NT2/D1 (cell line): ENCODE data around the gene KLHL6.

ENCODE experiments used
- SUZ12 ChIP-seq: IDR thresholded peaks from 2 replicates; pipeline ENCODE4 v1.6.1; 2011; ENCODE audit not compliant: insufficient read length, insufficient read depth; ENCODE audit errors: extremely low read depth
- YY1 ChIP-seq: IDR thresholded peaks from 2 replicates; pipeline ENCODE4 v1.6.1; 2011; ENCODE audit not compliant: insufficient read length, insufficient read depth
- ZNF274 ChIP-seq: IDR thresholded peaks from 2 replicates; pipeline ENCODE4 v1.6.1; 2011; ENCODE audit warnings: mild to moderate bottlenecking, low read depth, low read length

DNA sequence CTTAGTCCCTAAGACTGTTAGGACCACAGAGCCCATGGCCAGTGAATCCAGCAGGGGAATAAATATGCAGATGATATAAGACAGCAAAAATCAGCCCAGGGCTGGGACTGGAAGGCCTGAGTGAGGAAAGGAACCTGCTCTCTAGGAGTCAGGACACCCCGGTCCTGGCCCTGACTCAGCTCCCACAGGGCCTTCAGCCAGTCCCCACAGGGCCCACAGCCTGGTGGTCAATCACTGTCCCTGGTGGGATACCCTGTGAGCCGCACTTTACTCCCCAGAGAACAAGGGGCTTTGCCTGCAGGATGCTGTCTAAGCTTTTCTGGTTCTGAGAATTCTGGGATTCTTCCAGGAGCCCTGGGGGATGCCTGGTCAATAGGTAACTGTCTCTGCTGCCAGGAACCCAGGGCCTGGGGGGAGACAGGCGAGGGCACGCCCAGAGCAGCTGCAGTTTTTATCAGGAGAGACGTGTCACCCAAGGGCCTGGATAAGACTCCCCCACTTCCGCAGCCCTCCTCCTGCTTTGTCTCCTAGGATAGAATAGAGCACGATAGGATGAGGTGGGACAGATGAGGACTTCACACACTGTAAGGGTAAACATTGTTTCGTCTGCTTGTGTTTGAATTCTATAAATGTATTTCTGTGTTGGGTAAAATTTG is 77.6 kb downstream of the KLHL6 start:
- TF ChIP-seq ZNF274: no peak
- TF ChIP-seq SUZ12: no peak
- TF ChIP-seq YY1: no peak
